ENCODE results near the gene MSH2.
"Not testable (repeated sequence)": the region's sequence is repeated elsewhere in the genome, so short reads cannot be mapped to it uniquely, and the experiment has no call there.

Gene MSH2

GRCh38 chr2:47402805-47403608, at the start of gene MSH2:
Gene MSH2 (plus strand): TSS chr2:47403156. CDS start chr2:47403192, 36 bp downstream.
- H3K27ac ChIP-seq = peak within 1 kb of the TSS; percentile 81
- TF ChIP-seq CTCF (conservative IDR thresholded peaks at IDR 0.05) = no peak

GRCh38 chr2:47354013-47354847, 48.7 kb upstream of the MSH2 start:
- no peak for TF ChIP-seq CTCF (conservative IDR thresholded peaks at IDR 0.05)
- H3K27ac ChIP-seq = peak overlapping the region; percentile 59

- TF ChIP-seq CTCF (conservative IDR thresholded peaks at IDR 0.05) = no peak
- H3K27ac ChIP-seq = peak overlapping the region; percentile 59
These were observed 48.1 kb upstream of the MSH2 start for GRCh38 chr2:47354848-47355204.

- H3K27ac ChIP-seq = no peak overlapping the region
- TF ChIP-seq CTCF (conservative IDR thresholded peaks at IDR 0.05) = no peak
These were observed 45.5 kb upstream of the MSH2 start for GRCh38 chr2:47357483-47357882.

- TF ChIP-seq CTCF (conservative IDR thresholded peaks at IDR 0.05) = no peak
- H3K27ac ChIP-seq = no peak overlapping the region
These were observed 43.5 kb upstream of the MSH2 start for GRCh38 chr2:47359375-47359868.

- no peak for TF ChIP-seq CTCF (conservative IDR thresholded peaks at IDR 0.05)
These were observed 42.7 kb upstream of the MSH2 start for GRCh38 chr2:47360283-47360682.

GRCh38 chr2:47360927-47361326, 42.0 kb upstream of the MSH2 start:
- H3K27ac ChIP-seq = no peak overlapping the region
- TF ChIP-seq CTCF (conservative IDR thresholded peaks at IDR 0.05) = no peak

More at GRCh38 chr2:47360283-47360682, 42.7 kb upstream of the MSH2 start:
- no peak overlapping the region for H3K27ac ChIP-seq

- H3K27ac ChIP-seq = not testable (repeated sequence)
These were observed 41.3 kb upstream of the MSH2 start for GRCh38 chr2:47361505-47362229.

Data from VCaP (cell line).